ENCODE results near the gene ABTB2. TPM values are rescaled to one million over a fixed set of nuclear protein-coding genes. Genes with fewer than 3 reads are reported as not detected.
A peak's percentile ranks its signal among the peaks of the same experiment; 100 is the strongest.

ABTB2 gene
- polyA plus RNA-seq, 2 of the 4 experiments (the other 2 are of a cell fraction): 8.9 to 15.4 TPM

DNA sequence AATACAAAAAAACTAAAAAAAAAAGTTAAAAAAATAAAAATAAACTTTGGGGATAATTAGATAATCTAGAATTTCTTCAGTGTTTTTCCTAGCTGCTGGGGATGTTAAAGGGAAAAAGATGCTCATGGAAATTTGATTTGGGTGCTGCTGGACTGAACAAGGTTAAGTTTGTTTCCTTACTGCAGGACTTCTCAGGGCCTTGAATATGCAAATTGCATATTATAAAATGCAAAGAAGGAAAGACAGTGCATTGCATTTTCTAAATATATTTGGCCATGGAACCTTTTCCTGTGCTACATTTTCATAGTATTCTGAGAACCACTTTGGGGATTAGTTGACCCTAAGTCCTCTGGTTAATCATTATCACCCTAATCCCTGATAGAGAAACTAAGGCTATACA, 79.6 kb downstream of the ABTB2 start:
- POLR2A ChIA-PET: interaction anchor here (0.7 to 1.1 kb wide), 2 partner anchors 15 to 46 kb away, joined by 5 to 8 read pairs; no protein-coding TSS in a partner anchor
- CTCF ChIA-PET: interaction anchor here (1.2 to 4.5 kb wide), 3 partner anchors 69 to 104 kb away, joined by 3 to 20 read pairs (median 5); no protein-coding TSS in a partner anchor
- Histone ChIP-seq H3K4me3 (no peak overlapping the region), H3K4me1 (peaks cover 59% of the 10 kb centered on the region), H3K4me2 (peak overlapping the region; percentile 42), H3K27ac (peak overlapping the region in 1 of 2 experiments; percentile 69; a peak in 3 of 6 replicates), H3K9me3 (no peaks in the 10 kb centered on the region)
- DNase-seq (ENCODE audit: low read depth in 1 of 2, low spot score in 1 of 2): no peak
- FAIRE-seq: no peak
- no peak for ATAC-seq
- TF ChIP-seq ZNF302 (CRISPR knock-in tag; IDR thresholded peaks at IDR 0.05): no peak

GRCh38 chr11:34277171-34277570, 80.6 kb downstream of the ABTB2 start:
- H3K27ac ChIP-seq: peak overlapping the region in 1 of 2 experiments; percentile 90; a peak in 1 of 6 replicates
- H3K4me1 ChIP-seq: peaks cover 60% of the 10 kb centered on the region
- WGBS (ENCODE audit: missing lambda C conversion rate): 88% methylated on average over 4 of the region's 4 CpGs
- DNase-seq (ENCODE audit: low read depth in 1 of 2, low spot score in 1 of 2) (no peak), ATAC-seq (no peak), FAIRE-seq (no peak)
- POLR2A ChIA-PET: interaction anchor here (1.1 kb wide), 1 partner anchor 14 kb away, joined by 8 read pairs; no protein-coding TSS in a partner anchor
- H3K4me2 ChIP-seq: no peak overlapping the region
- H3K9me3 ChIP-seq: no peaks in the 10 kb centered on the region
- CTCF ChIA-PET: interaction anchor here (1.2 to 1.5 kb wide), 2 partner anchors 70 to 79 kb away, joined by 3 to 5 read pairs; no protein-coding TSS in a partner anchor
- H3K4me3 ChIP-seq: no peak overlapping the region
- TF ChIP-seq RCOR1 (IDR thresholded peaks at IDR 0.05; ENCODE audit: low read depth, low read length) (no peak), FOXS1 (CRISPR knock-in tag; IDR thresholded peaks at IDR 0.05) (no peak), JUN (IDR thresholded peaks at IDR 0.05) (no peak), HDAC2 (IDR thresholded peaks at IDR 0.05) (no peak), CBX2 (IDR thresholded peaks at IDR 0.05; ENCODE audit: borderline replicate concordance, low read depth) (no peak), CHD4 (IDR thresholded peaks at IDR 0.05; ENCODE audit: borderline replicate concordance) (no peak), BHLHE40 (IDR thresholded peaks at IDR 0.05; ENCODE audit: low read depth, low read length) (no peak), ATOH8 (CRISPR knock-in tag; IDR thresholded peaks at IDR 0.05; ENCODE audit: low read depth) (no peak), POLR2AphosphoS2 (conservative IDR thresholded peaks at IDR 0.05; ENCODE audit: low read length) (no peak), FOSB (CRISPR knock-in tag; IDR thresholded peaks at IDR 0.05) (no peak), HEYL (CRISPR knock-in tag; IDR thresholded peaks at IDR 0.05) (no peak), REST (IDR thresholded peaks at IDR 0.05) (no peak), NPAS2 (CRISPR knock-in tag; IDR thresholded peaks at IDR 0.05; ENCODE audit: borderline replicate concordance) (no peak), TP53 (CRISPR knock-in tag; IDR thresholded peaks at IDR 0.05) (no peak), ELK1 (IDR thresholded peaks at IDR 0.05; ENCODE audit: low read depth, low read length) (no peak), EP300 (IDR thresholded peaks at IDR 0.05) (no peak), CHD2 (IDR thresholded peaks at IDR 0.05; ENCODE audit: low read length, partially characterized antibody) (no peak), FOSL2 (IDR thresholded peaks at IDR 0.05) (no peak), FOSL2 (CRISPR knock-in tag; IDR thresholded peaks at IDR 0.05) (no peak)
- TF ChIP-seq, protein P1, sequence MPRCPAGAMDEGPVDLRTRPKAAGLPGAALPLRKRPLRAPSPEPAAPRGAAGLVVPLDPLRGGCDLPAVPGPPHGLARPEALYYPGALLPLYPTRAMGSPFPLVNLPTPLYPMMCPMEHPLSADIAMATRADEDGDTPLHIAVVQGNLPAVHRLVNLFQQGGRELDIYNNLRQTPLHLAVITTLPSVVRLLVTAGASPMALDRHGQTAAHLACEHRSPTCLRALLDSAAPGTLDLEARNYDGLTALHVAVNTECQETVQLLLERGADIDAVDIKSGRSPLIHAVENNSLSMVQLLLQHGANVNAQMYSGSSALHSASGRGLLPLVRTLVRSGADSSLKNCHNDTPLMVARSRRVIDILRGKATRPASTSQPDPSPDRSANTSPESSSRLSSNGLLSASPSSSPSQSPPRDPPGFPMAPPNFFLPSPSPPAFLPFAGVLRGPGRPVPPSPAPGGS (IDR thresholded peaks at IDR 0.05): no peak
- TF ChIP-seq, protein P2, sequence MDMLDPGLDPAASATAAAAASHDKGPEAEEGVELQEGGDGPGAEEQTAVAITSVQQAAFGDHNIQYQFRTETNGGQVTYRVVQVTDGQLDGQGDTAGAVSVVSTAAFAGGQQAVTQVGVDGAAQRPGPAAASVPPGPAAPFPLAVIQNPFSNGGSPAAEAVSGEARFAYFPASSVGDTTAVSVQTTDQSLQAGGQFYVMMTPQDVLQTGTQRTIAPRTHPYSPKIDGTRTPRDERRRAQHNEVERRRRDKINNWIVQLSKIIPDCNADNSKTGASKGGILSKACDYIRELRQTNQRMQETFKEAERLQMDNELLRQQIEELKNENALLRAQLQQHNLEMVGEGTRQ (IDR thresholded peaks at IDR 0.05): no peak

All from A549 (cell line).